PFSK-1 (cell line): ENCODE results near the gene MPP4.

Experiments
- POLR2AphosphoS5 ChIP-seq: IDR thresholded peaks from 2 replicates; pipeline ENCODE4 v1.6.1; 2012; ENCODE audit warnings: low read depth, mild to moderate bottlenecking, control low read depth, low read length, moderate library complexity
- REST ChIP-seq, 2 experiments: IDR thresholded peaks; 2 replicates each; pipeline versions ENCODE4 v1.6.1 to v1.8.0; 2011 to 2012; ENCODE audit warnings: low read depth in 2 of 2, low read length in 2 of 2, control low read depth in 1 of 2, inconsistent platforms in 1 of 2, mild to moderate bottlenecking in 1 of 2, moderate library complexity in 1 of 2; ENCODE audit not compliant: insufficient read depth in 1 of 2
- TAF1 ChIP-seq: IDR thresholded peaks from 2 replicates; pipeline ENCODE4 v1.6.1; 2012; ENCODE audit warnings: low read length, control low read depth, borderline replicate concordance; ENCODE audit not compliant: insufficient read depth

GRCh38 chr2:201660293-201660895, 38.0 kb downstream of the MPP4 start:
- no peak for TF ChIP-seq POLR2AphosphoS5
- TF ChIP-seq REST (IDR thresholded peaks at IDR 0.05; ENCODE audit: insufficient read depth in 1 of 2, low read depth in 2 of 2, low read length in 2 of 2): no peak
- TF ChIP-seq TAF1: no peak
